HG02642 (cell line): ENCODE data around the gene SLX1A.
"Not testable (repeated sequence)": the region's sequence is repeated elsewhere in the genome, so short reads cannot be mapped to it uniquely, and the experiment has no call there.

Source experiments
- ATAC-seq: cut with Tn5 transposase; IDR thresholded peaks from one replicate; pipeline ENCODE4 v1.9.1; 2021; ENCODE audit warnings: mild to moderate bottlenecking; ENCODE audit not compliant: unreplicated experiment, poor library complexity

Gene SLX1A

GRCh38 chr16:30193615-30194014, at the start of gene SLX1A, which contains the start of gene BOLA2B:
Gene SLX1A (plus strand): TSS chr16:30193875. CDS start chr16:30194085, 210 bp downstream.
Gene BOLA2B (minus strand): TSS chr16:30193666. CDS start chr16:30193595, 71 bp downstream.
- ATAC-seq: peak; percentile 88

- ATAC-seq: no peak
Observed at GRCh38 chr16:30144017-30144416, 49.7 kb upstream of the SLX1A start.

DNA sequence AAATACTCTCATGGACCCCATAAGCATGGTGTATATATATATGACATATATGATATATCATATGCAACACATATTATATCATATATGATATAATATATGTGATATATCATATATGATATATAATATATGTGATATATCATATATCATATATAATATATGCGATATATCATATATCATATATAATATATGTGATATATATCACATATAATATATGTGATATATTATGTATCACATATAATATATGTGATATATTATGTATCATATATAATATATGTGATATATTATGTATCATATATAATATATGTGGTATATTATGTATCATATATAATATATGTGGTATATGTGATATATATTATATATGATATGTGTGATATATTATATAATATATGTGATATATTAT, 48.8 kb upstream of the SLX1A start:
- no peak for ATAC-seq

DNA sequence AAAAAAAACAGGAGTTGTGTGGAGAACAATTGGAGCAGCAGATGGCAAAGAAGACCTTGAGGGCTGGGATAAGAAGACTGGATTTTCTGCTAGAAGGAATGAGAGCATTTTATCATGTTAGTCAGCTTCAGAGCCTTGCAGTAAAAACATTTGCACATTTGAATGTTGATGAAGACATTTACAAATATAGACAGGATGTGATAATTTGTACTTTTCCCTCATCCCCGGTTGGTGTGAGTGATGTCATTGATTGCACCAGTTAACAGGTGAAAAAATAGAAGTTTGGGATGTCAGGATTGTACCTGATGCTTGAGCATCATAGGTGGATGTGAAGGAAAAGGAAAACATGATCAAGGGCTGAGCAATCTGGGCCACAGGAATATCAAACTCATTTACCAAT, 48.0 kb upstream of the SLX1A start:
- ATAC-seq: no peak

DNA sequence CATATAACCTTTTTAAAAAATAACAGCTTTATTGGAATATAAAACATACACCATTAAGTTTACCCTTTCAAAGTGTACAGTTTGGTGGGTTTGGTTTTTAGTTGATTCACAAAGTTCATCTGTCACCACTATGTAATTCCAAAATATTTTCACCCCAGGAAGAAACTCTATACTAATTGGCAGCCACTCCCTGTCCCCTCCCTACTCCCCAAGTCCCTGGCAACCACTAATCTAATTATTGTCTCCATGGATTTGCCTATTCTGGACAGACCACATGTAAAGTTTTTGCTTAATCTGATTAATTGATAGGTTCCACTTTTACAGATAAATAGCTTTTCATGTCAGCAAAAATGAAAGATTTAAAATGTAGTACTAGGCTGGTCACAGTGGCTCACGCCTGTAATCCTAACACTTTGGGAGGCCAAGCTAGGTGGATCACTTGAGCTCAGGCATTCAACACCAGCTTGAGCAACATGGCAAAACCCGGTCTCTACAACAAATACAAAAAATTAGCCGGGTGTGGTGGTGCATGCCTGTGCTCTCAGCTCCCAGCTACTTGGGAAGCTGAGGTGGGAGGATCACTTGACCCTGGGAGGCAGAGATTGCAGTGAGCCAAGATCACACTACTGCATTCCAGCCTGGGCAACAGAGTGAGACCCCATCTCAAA, 45.7 kb upstream of the SLX1A start:
- no peak for ATAC-seq

DNA sequence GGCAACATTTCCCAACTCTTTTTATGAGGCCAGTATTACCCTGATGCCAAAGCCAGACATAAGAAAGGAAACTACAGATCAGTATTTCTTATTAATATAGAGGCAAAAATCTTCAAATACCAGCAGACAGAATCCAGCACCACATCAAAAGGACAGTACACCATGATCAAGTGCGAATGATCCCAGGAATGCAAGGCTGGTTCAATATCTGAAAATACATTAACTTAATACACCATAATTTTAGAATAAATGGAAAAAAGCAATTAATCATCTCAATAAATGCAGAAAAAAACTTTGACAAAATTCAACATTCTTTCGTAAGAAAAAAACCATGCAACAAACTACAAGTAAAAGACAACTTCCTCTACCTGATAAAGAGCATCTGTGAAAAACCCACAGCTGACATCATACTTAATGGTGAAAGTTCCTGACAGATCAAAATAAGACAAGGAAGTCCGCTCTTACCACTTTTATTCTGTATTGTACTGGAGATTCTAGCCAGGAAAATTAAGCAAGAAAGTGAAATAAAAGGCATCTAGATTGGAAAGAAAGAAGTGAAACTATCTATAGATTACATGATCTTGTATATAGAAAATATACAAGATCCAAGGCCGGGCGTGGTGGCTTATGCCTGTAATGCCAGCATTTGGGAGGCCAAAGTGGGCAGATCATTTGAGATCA, 44.3 kb upstream of the SLX1A start:
- ATAC-seq: no peak

DNA sequence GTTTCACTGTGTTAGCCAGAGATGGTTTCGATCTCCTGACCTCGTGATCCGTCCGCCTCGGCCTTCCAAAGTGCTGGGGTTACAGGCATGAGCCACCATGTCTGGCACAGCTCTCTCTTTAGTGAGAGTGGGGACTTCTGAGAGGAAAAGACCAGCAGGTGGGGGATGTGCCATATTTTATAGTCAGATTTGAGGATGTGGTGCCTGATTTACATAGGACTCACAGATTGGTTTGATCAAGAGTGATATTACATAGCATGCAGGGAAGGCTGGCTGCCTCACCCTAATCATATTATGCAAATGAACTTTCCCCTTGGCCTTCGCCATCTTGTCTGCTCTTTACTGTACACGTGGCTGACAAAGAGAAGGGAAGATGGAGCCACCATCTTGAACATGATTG, 42.6 kb upstream of the SLX1A start:
- no peak for ATAC-seq

DNA sequence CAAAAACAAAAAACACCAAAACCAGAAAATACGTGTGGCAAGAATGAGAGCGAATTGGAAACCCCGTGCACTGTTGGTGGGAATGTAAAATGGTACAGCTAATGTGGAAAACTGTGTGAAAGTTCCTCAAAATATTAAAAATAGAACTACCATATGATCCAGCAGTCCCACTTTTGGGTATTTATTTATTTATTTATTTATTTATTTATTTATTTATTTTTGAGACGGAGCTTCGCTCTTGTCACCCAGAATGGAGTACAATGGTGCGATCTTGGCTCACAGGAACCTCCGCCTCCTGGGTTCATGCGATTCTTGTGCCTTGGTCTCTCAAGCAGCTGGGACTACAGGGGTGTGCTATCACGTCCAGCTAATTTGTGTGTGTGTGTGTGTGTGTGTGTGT, 41.2 kb upstream of the SLX1A start:
- ATAC-seq: no peak

- no peak for ATAC-seq
Observed at GRCh38 chr16:30155188-30155587, 38.5 kb upstream of the SLX1A start.

- no peak for ATAC-seq
Observed at GRCh38 chr16:30157214-30157613, 36.5 kb upstream of the SLX1A start.

DNA sequence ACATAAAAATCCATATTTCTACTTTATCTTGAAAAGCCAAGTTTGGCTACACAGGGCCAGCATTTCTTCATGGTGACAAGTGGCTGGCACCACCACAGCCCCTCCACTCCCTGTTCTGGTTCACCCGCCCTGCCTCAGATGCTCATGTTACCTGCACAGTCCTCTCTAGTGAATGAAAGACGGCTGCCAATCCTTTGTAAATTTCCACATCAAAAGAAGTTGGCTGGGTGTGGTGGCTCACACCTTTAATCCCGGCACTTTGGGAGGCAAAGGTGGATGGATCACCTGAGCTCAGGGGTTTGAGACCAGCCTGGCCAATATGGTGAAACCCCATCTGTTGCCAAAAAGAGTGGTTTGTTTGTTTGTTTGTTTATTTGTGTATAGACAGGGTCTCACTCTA, 30.1 kb upstream of the SLX1A start:
- ATAC-seq: no peak

- ATAC-seq: no peak
Observed at GRCh38 chr16:30166202-30166902, 27.3 kb upstream of the SLX1A start.

- not testable (repeated sequence) for ATAC-seq
Observed at GRCh38 chr16:30168746-30169145, 24.9 kb upstream of the SLX1A start.

DNA sequence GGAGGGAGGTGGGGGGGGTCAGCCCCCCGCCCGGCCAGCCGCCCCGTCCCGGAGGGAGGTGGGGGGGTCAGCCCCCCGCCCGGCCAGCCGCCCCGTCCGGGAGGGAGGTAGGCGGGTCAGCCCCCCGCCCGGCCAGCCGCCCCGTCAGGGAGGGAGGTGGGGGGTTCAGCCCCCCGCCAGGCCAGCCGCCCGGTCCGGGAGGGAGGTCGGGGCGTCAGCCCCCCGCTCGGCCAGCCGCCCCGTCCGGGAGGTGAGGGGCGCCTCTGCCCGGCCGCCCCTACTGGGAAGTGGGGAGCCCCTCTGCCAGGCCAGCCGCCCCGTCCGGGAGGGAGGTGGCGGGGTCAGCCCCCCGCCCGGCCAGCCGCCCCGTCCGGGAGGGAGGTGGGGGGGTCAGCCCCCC, 24.3 kb upstream of the SLX1A start:
- not testable (repeated sequence) for ATAC-seq

DNA sequence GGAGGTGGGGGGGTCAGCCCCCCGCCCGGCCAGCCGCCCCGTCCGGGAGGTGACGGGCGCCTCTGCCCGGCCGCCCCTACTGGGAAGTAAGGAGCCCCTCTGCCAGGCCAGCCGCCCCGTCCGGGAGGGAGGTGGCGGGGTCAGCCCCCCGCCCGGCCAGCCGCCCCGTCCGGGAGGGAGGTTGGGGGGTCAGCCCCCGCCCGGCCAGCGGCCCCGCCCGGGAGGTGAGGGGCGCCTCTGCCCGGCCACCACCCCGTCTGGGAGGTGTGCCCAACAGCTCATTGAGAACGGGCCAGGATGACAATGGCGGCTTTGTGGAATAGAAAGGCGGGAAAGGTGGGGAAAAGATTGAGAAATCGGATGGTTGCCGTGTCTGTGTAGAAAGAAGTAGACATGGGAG, 23.5 kb upstream of the SLX1A start:
- ATAC-seq: not testable (repeated sequence)

GRCh38 chr16:30173054-30173453, 20.6 kb upstream of the SLX1A start:
- no peak for ATAC-seq

GRCh38 chr16:30176876-30177275, 16.8 kb upstream of the SLX1A start:
- not testable (repeated sequence) for ATAC-seq

DNA sequence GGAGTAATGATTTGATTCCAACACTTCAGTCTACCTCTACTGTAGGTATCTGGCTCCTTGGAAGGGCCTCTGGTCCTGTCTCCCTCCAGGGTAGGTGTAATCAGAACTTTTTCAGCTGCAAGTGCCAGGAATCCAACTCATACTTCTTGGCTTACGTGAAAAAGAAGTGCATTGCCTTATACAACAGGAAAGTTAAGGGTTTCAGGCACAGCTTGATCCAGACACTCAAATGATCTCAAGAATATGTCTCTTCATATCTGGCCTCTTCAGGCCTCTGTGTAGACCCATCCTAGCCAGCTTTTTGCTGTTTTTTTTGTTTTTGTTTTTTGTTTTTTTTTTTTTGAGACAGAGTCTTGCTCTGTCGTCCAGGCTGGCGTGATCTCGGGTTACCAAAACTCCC, 14.5 kb upstream of the SLX1A start:
- no peak for ATAC-seq

DNA sequence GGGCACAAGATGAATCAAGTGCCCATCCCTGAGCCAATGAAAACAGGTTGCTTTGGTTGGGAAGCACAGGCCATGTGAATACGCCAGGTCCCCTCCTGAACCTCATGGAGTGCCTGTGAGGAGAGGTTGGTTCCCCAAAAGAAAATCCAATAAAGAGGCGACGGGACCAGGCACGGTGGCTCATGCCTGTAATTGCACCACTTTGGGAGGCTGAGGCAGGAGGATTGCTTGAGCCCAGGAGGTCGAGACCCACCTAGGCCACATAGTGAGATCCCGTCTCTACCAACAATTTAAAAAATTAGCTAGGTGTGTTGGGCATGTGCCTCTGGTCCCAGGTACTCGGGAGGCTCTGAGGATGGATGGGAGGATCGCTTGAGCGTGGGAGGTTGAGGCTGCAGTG, 13.7 kb upstream of the SLX1A start:
- no peak for ATAC-seq

DNA sequence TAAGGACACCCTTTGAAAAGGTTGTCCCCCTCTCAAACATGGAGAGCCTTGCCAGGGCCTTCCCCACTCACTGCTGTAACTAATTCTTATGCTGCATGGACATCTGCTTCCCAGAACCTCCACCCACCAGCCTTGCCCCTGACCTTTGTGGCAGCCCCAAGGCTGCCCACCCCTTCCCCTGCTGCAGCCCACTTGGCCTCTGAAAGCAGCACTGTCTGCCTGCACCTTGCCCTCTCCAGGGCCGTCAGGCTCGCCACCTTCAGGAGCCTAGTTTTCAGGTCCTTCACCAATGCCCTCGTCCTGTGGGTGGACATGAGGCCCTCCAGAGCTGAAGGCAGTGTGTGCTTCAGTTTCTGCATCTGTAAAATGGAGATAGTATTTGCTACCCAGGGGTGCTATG, 12.9 kb upstream of the SLX1A start:
- ATAC-seq: no peak
